Measurements from ENCODE around the gene F7. TPM values are rescaled to one million over a fixed set of nuclear protein-coding genes. Genes with fewer than 3 reads are reported as not detected.

F7 gene
- total RNA-seq, 1 experiment from 2014 or later = 0.28 TPM

- no peaks in the 10 kb centered on the region for H3K36me3 ChIP-seq (replicated peaks; ENCODE audit: control insufficient read depth, insufficient read depth, low read length)
- H3K4me3 ChIP-seq (ENCODE audit: insufficient read depth, low read depth, low read length) = no peak overlapping the region
- H3K27me3 ChIP-seq (ENCODE audit: control insufficient read depth, insufficient read depth, low read length) = no peaks in the 10 kb centered on the region
- DNase-seq = peak; percentile 60
Measured at GRCh38 chr13:113118261-113119021, 12.8 kb downstream of the F7 start.

- Histone ChIP-seq H3K36me3 (replicated peaks; ENCODE audit: control insufficient read depth, insufficient read depth, low read length) (no peaks in the 10 kb centered on the region), H3K4me3 (ENCODE audit: insufficient read depth, low read depth, low read length) (no peak overlapping the region), H3K27me3 (ENCODE audit: control insufficient read depth, insufficient read depth, low read length) (no peaks in the 10 kb centered on the region)
- DNase-seq = peak; percentile 21
Measured at GRCh38 chr13:113119166-113119821, 13.7 kb downstream of the F7 start.

- peak; percentile 29 for DNase-seq
- no peak overlapping the region for H3K4me3 ChIP-seq (ENCODE audit: insufficient read depth, low read depth, low read length)
- H3K27me3 ChIP-seq (ENCODE audit: control insufficient read depth, insufficient read depth, low read length) = no peaks in the 10 kb centered on the region
- no peaks in the 10 kb centered on the region for H3K36me3 ChIP-seq (replicated peaks; ENCODE audit: control insufficient read depth, insufficient read depth, low read length)
Measured at GRCh38 chr13:113119822-113120189, 14.2 kb downstream of the F7 start.

- H3K27me3 ChIP-seq (ENCODE audit: control insufficient read depth, insufficient read depth, low read length) = no peaks in the 10 kb centered on the region
- DNase-seq = peak; percentile 39
Measured at GRCh38 chr13:113120300-113121182, 14.9 kb downstream of the F7 start.

GRCh38 chr13:113121183-113121927, 15.8 kb downstream of the F7 start:
- Histone ChIP-seq H3K36me3 (replicated peaks; ENCODE audit: control insufficient read depth, insufficient read depth, low read length) (no peaks in the 10 kb centered on the region), H3K27me3 (ENCODE audit: control insufficient read depth, insufficient read depth, low read length) (no peaks in the 10 kb centered on the region), H3K4me3 (ENCODE audit: insufficient read depth, low read depth, low read length) (no peak overlapping the region)
- peak; percentile 42 for DNase-seq

More at GRCh38 chr13:113120300-113121182, 14.9 kb downstream of the F7 start:
- no peaks in the 10 kb centered on the region for H3K36me3 ChIP-seq (replicated peaks; ENCODE audit: control insufficient read depth, insufficient read depth, low read length)
- no peak overlapping the region for H3K4me3 ChIP-seq (ENCODE audit: insufficient read depth, low read depth, low read length)

GRCh38 chr13:113121928-113122471, 16.4 kb downstream of the F7 start:
- Histone ChIP-seq H3K4me3 (ENCODE audit: insufficient read depth, low read depth, low read length) (no peak overlapping the region), H3K27me3 (ENCODE audit: control insufficient read depth, insufficient read depth, low read length) (no peaks in the 10 kb centered on the region), H3K36me3 (replicated peaks; ENCODE audit: control insufficient read depth, insufficient read depth, low read length) (no peaks in the 10 kb centered on the region)
- peak; percentile 61 for DNase-seq

- H3K27me3 ChIP-seq (ENCODE audit: control insufficient read depth, insufficient read depth, low read length) = no peaks in the 10 kb centered on the region
Measured at GRCh38 chr13:113122550-113123225, 17.1 kb downstream of the F7 start, which contains the start of gene F10. Gene F10 (plus strand): TSS chr13:113122799. CDS start chr13:113122856, 57 bp downstream.

GRCh38 chr13:113123226-113124201, 17.9 kb downstream of the F7 start:
- Histone ChIP-seq H3K36me3 (replicated peaks; ENCODE audit: control insufficient read depth, insufficient read depth, low read length) (no peaks in the 10 kb centered on the region), H3K27me3 (ENCODE audit: control insufficient read depth, insufficient read depth, low read length) (no peaks in the 10 kb centered on the region), H3K4me3 (ENCODE audit: insufficient read depth, low read depth, low read length) (no peak overlapping the region)
- DNase-seq = peak; percentile 84

More at GRCh38 chr13:113122550-113123225, 17.1 kb downstream of the F7 start, which contains the start of gene F10:
- DNase-seq = peak; percentile 94
- Histone ChIP-seq H3K4me3 (ENCODE audit: insufficient read depth, low read depth, low read length) (no peak within 1 kb of the TSS), H3K36me3 (replicated peaks; ENCODE audit: control insufficient read depth, insufficient read depth, low read length) (no peaks in the 10 kb centered on the region)

- Histone ChIP-seq H3K36me3 (replicated peaks; ENCODE audit: control insufficient read depth, insufficient read depth, low read length) (no peaks in the 10 kb centered on the region), H3K4me3 (ENCODE audit: insufficient read depth, low read depth, low read length) (no peak overlapping the region), H3K27me3 (ENCODE audit: control insufficient read depth, insufficient read depth, low read length) (no peaks in the 10 kb centered on the region)
- peak; percentile 37 for DNase-seq
Measured at GRCh38 chr13:113124211-113124970, 18.8 kb downstream of the F7 start.

GRCh38 chr13:113125506-113126264, 20.1 kb downstream of the F7 start:
- no peak overlapping the region for H3K4me3 ChIP-seq (ENCODE audit: insufficient read depth, low read depth, low read length)
- peak; percentile 14 for DNase-seq
- no peaks in the 10 kb centered on the region for H3K27me3 ChIP-seq (ENCODE audit: control insufficient read depth, insufficient read depth, low read length)
- H3K36me3 ChIP-seq (replicated peaks; ENCODE audit: control insufficient read depth, insufficient read depth, low read length) = no peaks in the 10 kb centered on the region

- Histone ChIP-seq H3K27me3 (ENCODE audit: control insufficient read depth, insufficient read depth, low read length) (no peaks in the 10 kb centered on the region), H3K36me3 (replicated peaks; ENCODE audit: control insufficient read depth, insufficient read depth, low read length) (no peaks in the 10 kb centered on the region), H3K4me3 (ENCODE audit: insufficient read depth, low read depth, low read length) (no peak overlapping the region)
- DNase-seq = no peak
Measured at GRCh38 chr13:113126265-113127150, 20.9 kb downstream of the F7 start.

Data from H7 (cell line).